Ishikawa (cell line): ENCODE data around the gene ZFP92.

Experiments
- CEBPB ChIP-seq: IDR thresholded peaks from 2 replicates; pipeline ENCODE4 v1.6.1; 2012
- CREB1 ChIP-seq: IDR thresholded peaks from 2 replicates; pipeline ENCODE4 v1.6.1; 2012; ENCODE audit warnings: low read depth
- EGR1 ChIP-seq: IDR thresholded peaks from 2 replicates; pipeline ENCODE4 v1.6.1; 2012
- EP300 ChIP-seq: IDR thresholded peaks from 2 replicates; pipeline ENCODE4 v1.6.1; 2012; ENCODE audit warnings: borderline replicate concordance
- FOXM1 ChIP-seq: IDR thresholded peaks from 2 replicates; pipeline ENCODE4 v1.6.1; 2012; ENCODE audit warnings: low read depth, borderline replicate concordance
- RAD21 ChIP-seq: IDR thresholded peaks from 2 replicates; pipeline ENCODE4 v1.6.1; 2012; ENCODE audit warnings: low read depth
- TAF1 ChIP-seq: IDR thresholded peaks from 2 replicates; pipeline ENCODE4 v1.6.1; 2012; ENCODE audit warnings: low read depth, mild to moderate bottlenecking
- TCF12 ChIP-seq: IDR thresholded peaks from 2 replicates; pipeline ENCODE4 v1.6.1; 2012; ENCODE audit warnings: low read depth
- YY1 ChIP-seq: IDR thresholded peaks from 2 replicates; pipeline ENCODE4 v1.6.1; 2012; ENCODE audit warnings: low read depth
- TF ChIP-seq, protein P1 (sequence below): IDR thresholded peaks from 2 replicates; pipeline ENCODE4 v1.6.1; 2012
- TF ChIP-seq, protein P2 (sequence below): IDR thresholded peaks from 2 replicates; pipeline ENCODE4 v1.6.1; 2012; ENCODE audit warnings: low read depth, mild to moderate bottlenecking
- TF ChIP-seq, protein P3 (sequence below): IDR thresholded peaks from 2 replicates; pipeline ENCODE4 v1.6.1; 2012

DNA sequence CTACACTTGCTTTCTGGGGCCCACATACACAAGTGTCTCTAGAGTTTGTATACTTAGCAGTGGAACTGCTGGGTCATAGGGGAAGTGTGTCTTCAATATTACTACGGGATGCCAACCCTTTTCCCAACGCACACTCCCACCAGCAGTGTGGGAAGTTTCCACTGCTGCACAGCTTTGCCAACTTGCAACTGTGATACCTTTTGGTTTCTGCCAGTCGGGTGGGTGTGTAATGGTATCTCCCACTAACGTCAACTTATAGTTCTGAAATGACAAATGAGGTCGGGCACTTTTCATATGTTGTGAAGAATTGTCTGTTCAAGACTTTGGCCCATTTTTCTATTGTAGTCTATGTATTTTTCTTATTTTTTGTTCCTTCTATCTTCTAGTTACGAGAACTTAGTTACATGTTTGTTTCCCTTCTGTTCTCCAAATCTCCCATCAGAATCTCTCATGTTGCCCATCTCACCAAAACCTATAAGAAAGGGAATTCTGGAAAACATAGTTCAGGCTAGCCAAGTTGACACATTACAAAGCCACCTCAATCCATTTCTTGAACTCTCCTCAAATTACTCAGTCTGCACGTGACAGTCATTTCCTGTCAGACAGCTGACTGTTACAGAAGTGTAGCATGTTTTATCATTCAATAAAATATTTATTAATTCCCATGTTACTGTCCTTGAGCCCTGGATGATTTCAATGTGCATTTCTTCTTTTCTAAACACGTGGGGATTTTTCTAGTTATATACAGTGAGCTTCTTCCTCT, 40.8 kb upstream of the ZFP92 start:
- TF ChIP-seq FOXM1 (no peak), EGR1 (no peak), CREB1 (no peak), RAD21 (no peak), YY1 (no peak), CEBPB (no peak), TAF1 (no peak), EP300 (no peak), TCF12 (no peak)
- TF ChIP-seq, protein P1, sequence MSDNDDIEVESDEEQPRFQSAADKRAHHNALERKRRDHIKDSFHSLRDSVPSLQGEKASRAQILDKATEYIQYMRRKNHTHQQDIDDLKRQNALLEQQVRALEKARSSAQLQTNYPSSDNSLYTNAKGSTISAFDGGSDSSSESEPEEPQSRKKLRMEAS = no peak
- TF ChIP-seq, protein P2, sequence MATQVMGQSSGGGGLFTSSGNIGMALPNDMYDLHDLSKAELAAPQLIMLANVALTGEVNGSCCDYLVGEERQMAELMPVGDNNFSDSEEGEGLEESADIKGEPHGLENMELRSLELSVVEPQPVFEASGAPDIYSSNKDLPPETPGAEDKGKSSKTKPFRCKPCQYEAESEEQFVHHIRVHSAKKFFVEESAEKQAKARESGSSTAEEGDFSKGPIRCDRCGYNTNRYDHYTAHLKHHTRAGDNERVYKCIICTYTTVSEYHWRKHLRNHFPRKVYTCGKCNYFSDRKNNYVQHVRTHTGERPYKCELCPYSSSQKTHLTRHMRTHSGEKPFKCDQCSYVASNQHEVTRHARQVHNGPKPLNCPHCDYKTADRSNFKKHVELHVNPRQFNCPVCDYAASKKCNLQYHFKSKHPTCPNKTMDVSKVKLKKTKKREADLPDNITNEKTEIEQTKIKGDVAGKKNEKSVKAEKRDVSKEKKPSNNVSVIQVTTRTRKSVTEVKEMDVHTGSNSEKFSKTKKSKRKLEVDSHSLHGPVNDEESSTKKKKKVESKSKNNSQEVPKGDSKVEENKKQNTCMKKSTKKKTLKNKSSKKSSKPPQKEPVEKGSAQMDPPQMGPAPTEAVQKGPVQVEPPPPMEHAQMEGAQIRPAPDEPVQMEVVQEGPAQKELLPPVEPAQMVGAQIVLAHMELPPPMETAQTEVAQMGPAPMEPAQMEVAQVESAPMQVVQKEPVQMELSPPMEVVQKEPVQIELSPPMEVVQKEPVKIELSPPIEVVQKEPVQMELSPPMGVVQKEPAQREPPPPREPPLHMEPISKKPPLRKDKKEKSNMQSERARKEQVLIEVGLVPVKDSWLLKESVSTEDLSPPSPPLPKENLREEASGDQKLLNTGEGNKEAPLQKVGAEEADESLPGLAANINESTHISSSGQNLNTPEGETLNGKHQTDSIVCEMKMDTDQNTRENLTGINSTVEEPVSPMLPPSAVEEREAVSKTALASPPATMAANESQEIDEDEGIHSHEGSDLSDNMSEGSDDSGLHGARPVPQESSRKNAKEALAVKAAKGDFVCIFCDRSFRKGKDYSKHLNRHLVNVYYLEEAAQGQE = no peak
- TF ChIP-seq, protein P3, sequence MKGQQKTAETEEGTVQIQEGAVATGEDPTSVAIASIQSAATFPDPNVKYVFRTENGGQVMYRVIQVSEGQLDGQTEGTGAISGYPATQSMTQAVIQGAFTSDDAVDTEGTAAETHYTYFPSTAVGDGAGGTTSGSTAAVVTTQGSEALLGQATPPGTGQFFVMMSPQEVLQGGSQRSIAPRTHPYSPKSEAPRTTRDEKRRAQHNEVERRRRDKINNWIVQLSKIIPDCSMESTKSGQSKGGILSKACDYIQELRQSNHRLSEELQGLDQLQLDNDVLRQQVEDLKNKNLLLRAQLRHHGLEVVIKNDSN = no peak
